GM18520 (cell line): ENCODE results near the gene AKR1C8.
"Not testable (repeated sequence)": the region's sequence is repeated elsewhere in the genome, so short reads cannot be mapped to it uniquely, and the experiment has no call there.

ENCODE experiments used
- ATAC-seq: cut with Tn5 transposase; IDR thresholded peaks from one replicate; pipeline ENCODE4 v1.9.1; 2021; ENCODE audit not compliant: unreplicated experiment

Gene AKR1C8

DNA sequence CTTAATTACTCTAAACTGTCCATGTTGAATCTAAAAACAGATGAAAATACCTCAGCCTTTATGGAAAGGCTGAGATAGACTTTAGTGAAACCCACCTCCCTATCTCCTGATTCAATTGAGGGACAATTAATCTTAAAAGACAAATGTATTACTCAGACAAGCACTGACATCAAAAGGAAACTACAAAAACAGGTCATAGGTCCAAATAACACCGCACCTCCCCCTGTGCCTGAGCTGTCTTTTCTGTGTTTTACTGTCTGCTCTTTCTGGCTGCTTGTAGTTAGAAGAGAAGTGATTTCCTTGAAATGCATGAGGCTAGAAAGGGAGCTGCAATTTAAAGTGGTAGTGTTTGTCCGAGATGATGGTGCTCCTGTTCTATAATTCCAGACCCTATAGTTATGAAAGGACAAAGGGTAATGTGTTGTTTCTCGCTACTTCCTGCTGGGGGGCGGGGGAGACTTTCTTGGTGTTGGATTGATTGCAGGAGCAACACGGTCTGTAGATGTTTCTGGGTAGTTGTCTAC is 16.0 kb downstream of the AKR1C8 start:
- no peak for ATAC-seq

GRCh38 chr10:5165738-5166137 is 19.2 kb downstream of the AKR1C8 start:
- no peak for ATAC-seq

DNA sequence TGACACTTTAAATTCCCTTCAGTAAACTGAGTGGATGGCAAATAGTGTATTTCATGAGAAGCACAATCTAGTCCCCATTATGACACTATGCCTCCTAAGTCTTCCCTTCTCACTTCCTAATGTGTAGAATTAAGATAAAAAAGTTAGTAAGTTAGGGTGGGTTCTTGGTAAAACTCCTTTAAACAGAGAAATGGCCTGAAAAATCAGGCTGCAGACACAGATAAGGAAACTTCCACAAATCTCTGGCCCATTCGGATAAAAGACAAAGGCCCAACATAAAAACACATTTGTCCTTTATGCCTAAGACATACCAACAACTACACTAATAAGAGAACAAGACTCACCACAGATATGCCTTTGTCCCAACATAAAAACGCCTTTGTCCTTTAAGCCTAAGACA is 21.5 kb downstream of the AKR1C8 start:
- ATAC-seq = no peak

DNA sequence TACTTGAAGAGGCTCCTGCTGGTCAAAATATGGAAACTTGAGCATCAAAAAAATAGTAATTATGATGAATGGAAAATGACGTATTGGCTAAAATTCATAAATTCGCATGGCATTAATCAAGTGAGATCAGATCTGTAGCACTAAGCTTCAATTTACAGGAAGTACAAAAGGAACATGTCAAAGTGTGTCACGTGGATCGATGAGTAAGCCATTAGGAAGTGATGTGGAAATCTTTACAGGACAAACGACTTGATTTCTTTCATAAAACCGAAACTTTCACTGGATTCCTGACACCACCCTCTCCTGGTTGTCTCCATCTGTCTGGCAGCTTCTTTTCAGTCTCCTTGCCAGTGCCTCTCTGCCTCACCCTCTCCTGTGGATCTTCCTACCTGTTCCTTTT is 25.8 kb downstream of the AKR1C8 start:
- no peak for ATAC-seq

- ATAC-seq = no peak
Observed at GRCh38 chr10:5157501-5157900, 27.4 kb downstream of the AKR1C8 start.

DNA sequence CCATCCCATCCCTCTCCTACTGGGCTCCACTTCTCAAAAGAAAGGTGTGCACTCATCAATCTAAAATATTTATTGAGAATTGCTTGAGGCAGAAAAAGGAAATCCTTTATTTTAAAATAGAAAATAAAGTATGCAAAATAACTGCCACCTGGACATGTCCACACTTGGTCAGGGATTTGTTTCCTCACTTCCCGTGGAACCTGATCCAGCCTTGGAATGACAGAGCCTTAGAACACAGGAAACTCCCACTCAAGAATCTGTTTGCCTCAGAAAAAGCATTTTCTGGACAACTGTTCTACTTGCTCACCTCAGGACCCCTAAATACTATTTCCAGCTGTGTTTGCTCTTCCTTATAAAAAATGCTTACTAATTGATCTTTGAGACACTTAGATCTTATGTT is 29.0 kb downstream of the AKR1C8 start:
- ATAC-seq = no peak

- ATAC-seq = no peak
Observed at GRCh38 chr10:5151076-5151475, 33.9 kb downstream of the AKR1C8 start.

DNA sequence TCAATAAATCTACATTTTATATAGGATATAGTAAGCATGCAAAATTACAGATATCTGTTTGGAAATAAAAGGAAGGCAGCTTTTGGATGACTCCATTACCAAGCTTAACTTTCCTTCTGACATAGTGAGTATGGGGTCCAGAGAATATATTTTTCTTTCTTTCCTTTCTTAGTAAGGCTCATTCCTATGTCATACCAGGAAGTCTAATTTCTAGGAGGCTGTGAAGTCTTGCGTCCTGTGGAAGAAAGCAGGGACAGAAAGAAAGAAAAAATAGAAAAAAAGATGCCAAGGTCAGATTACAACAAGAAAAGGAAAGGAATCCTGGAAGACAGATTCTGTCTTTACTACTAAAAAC is 36.3 kb downstream of the AKR1C8 start:
- no peak for ATAC-seq

DNA sequence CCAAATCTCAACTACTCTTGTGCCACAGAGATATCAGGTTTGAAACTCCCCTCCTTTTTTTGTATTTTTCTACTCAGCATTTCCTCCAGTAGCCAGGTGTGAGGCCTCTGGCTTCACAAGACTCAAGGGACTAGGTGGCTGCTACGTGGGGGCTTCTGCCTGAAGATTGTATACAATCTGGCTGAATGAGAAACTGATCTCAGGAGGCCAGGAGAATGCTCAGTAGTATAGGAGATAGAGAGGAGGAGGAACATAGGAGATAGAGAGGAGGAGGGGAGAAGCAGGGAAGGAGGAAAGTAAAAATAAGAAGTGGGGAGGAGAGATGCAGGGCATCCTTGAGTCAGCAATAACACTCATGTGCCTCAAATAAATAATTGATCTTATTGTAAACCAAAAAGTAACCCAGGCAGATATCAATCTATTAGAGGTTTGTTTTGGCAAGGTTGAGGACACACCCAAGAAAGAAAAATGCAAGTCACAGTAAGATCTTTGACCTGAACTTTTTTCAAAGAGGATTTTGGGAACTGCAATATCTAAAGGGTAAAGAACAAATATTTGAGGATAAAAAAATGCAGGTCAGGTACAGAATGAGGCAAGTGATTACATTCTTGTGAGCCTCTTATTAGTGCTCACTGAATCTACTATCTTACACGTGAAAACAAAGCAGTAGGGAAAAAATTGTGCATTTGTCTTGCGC is 36.8 kb downstream of the AKR1C8 start:
- no peak for ATAC-seq

GRCh38 chr10:5147255-5147980 is 37.5 kb downstream of the AKR1C8 start:
- no peak for ATAC-seq

DNA sequence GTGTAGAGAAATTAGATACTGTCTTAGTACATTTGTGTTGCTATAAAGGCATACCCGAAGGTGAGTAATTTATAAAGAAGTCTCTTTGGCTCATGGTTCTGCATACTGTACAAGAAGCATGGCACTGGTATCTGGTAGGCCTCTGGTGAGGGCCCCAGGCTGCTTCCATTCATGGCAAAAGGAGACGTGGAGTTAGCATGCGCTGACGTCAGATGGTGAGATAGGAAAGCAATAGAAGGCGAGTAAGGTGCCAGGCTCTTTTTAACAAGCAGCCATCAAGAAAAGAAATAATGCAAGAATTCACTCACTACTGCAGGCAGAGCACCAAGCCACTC is 38.1 kb downstream of the AKR1C8 start:
- ATAC-seq = no peak

GRCh38 chr10:5143137-5143536 is 41.8 kb downstream of the AKR1C8 start:
- no peak for ATAC-seq

DNA sequence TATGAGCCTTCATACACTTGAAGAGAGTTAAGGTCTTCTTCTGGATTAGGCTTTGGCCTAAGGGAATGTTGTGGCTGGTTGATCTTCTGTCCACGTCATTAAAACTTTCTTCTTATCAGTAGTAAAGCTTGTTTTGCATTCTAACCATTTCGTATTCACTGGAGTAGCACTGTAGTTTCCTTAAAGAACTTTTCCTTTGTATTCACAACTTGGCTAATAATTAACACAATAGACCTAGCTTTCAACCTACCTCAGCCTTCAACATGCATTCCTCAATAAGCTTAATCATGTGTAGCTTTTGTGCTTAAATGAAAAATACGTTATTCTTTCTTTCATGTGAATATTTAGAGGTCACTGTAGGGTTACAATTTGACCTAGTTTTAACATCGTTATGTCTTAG is 42.8 kb downstream of the AKR1C8 start:
- ATAC-seq = no peak

GRCh38 chr10:5137699-5138098 is 47.3 kb downstream of the AKR1C8 start:
- ATAC-seq = not testable (repeated sequence)

GRCh38 chr10:5136468-5137087 is 48.4 kb downstream of the AKR1C8 start:
- no peak for ATAC-seq

DNA sequence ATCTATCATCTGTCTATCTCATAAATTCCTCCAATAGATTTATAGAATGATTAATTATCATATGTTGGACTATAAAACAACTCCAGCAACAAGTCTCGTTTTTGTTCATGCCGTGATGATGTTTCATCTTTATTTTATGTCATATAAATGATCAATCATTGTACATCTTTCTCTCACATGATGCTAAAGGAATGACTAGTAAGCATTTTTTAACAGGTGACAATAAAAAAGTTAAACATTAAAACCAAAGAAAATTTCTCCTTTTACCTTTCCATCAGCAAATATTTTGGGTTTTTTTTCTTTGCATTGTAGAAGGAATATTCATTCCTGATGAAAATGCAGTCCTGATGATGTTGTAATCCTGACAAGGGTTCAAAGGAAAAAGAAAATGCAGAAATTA is 49.4 kb downstream of the AKR1C8 start:
- no peak for ATAC-seq

- ATAC-seq = no peak
Observed at GRCh38 chr10:5125315-5126044, 59.5 kb downstream of the AKR1C8 start.

GRCh38 chr10:5123886-5124285 is 61.1 kb downstream of the AKR1C8 start:
- no peak for ATAC-seq

- not testable (repeated sequence) for ATAC-seq
Observed at GRCh38 chr10:5119997-5120396, 65.0 kb downstream of the AKR1C8 start.

DNA sequence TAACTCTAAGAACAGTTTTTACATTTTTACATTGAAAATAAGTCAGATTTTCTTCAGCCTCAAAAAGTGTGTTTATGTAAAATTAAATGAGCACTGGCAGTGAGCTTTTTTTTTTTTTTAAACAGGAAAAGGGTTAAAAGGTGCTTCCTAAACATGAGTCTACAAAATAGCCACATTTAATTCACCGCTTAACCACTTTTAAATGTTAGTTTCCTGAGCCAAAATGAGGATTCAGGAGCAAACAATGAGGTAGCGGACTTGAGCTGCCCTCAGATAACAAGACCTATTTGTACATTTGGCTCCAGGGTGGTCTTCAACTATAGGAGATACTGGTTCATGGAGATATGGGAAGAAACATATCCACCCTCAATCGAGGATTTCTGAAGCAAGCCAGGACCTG is 67.9 kb downstream of the AKR1C8 start:
- no peak for ATAC-seq

DNA sequence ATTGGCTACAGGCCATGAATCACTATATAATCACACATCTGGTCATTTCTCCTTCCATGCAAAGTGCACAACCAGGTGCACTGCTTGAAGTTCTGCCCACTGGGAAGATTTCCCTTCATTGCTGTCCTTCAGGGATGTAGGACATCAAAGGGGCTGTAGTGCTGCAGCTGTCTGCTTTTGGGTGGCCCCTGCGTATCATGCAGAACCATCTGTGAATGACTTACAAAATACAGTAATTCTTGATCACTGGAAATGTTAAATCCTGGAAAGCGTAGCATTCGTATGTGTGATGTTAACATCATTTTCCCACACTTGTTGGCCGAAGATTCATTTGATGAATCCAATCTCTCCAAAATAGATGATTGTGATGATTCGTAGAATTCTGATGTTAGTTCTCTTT is 68.3 kb downstream of the AKR1C8 start:
- ATAC-seq = no peak

DNA sequence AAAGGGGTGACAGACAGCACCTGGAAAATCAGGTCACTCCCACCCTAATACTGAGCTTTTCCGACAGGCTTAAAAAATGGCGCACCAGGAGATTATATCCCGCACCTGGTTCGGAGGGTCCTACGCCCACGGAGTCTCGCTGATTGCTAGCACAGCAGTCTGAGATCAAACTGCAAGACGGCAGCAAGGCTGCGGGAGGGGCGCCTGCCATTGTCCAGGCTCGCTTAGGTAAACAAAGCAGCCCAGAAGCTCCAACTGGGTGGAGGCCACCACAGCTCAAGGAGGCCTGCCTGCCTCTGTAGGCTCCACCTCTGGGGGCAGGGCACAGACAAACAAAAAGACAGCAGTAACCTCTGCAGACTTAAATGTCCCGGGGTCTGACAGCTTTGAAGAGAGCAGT is 75.1 kb downstream of the AKR1C8 start:
- ATAC-seq = not testable (repeated sequence)
